ENCODE data around the gene ERGIC3. TPM values are rescaled to one million over a fixed set of nuclear protein-coding genes. Genes with fewer than 3 reads are reported as not detected.

Gene ERGIC3
- polyA plus RNA-seq, 1 experiment = 917 TPM

DNA sequence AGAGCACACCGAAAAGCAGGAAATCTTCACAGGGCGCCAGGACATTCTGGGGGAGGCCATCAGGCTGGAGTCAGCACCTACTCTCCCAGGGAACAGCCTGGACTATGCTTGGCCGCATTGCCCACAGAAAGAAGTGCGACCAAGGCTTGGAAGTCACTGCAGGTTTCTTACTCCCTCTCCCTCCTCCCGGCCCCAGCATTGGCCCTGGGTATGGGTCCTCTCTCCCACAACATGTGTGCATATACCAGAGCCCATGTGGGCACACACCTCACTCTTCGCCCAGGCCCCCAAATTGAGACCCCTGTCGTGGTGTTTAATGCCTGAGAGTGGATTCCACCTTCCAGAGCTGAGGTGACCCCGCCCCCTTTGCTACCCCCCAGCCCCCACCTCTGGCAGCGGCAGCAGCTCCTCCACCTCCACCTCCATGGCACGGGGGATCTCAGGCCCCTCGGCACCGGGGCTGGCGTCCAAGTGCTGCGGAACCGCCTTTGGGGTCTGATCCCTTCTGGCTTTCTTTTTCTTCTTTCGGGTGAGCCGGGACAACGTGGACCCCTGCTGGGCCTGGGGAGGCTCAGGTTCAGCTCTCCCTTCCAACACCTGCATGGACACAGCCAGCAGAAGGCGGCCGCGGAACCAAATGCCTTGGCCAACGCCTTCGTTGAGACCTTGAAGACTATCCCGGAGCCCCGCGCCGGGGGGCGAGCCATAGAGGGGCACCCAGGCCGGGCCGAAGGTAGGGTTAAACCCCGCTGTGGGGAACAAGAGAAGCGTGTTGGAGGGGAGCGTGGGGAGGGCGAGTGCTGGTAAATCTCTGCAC is 58.5 kb downstream of the ERGIC3 start:
- Histone ChIP-seq H3K4me3 (ENCODE audit: low read depth, low read length) (no peak overlapping the region; the same call in 1 of the 2 replicates), H3K36me3 (ENCODE audit: control insufficient read depth, insufficient read depth, low read length) (no peaks in the 10 kb centered on the region), H3K27me3 (ENCODE audit: control insufficient read depth, insufficient read depth, low read length) (peaks cover 12% of the 10 kb centered on the region)
- POLR2A ChIA-PET = no interaction called here
- CTCF ChIA-PET = interaction anchor here (0.9 to 1.7 kb wide), 3 partner anchors 9 to 18 kb away, joined by 3 to 6 read pairs (median 4); no protein-coding TSS in a partner anchor
- TF ChIP-seq, protein P1, sequence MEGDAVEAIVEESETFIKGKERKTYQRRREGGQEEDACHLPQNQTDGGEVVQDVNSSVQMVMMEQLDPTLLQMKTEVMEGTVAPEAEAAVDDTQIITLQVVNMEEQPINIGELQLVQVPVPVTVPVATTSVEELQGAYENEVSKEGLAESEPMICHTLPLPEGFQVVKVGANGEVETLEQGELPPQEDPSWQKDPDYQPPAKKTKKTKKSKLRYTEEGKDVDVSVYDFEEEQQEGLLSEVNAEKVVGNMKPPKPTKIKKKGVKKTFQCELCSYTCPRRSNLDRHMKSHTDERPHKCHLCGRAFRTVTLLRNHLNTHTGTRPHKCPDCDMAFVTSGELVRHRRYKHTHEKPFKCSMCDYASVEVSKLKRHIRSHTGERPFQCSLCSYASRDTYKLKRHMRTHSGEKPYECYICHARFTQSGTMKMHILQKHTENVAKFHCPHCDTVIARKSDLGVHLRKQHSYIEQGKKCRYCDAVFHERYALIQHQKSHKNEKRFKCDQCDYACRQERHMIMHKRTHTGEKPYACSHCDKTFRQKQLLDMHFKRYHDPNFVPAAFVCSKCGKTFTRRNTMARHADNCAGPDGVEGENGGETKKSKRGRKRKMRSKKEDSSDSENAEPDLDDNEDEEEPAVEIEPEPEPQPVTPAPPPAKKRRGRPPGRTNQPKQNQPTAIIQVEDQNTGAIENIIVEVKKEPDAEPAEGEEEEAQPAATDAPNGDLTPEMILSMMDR (IDR thresholded peaks at IDR 0.05; ENCODE audit: insufficient read depth, low read depth, low read length) = no peak
- DNase-seq (ENCODE audit: low read depth) = no peak

DNA sequence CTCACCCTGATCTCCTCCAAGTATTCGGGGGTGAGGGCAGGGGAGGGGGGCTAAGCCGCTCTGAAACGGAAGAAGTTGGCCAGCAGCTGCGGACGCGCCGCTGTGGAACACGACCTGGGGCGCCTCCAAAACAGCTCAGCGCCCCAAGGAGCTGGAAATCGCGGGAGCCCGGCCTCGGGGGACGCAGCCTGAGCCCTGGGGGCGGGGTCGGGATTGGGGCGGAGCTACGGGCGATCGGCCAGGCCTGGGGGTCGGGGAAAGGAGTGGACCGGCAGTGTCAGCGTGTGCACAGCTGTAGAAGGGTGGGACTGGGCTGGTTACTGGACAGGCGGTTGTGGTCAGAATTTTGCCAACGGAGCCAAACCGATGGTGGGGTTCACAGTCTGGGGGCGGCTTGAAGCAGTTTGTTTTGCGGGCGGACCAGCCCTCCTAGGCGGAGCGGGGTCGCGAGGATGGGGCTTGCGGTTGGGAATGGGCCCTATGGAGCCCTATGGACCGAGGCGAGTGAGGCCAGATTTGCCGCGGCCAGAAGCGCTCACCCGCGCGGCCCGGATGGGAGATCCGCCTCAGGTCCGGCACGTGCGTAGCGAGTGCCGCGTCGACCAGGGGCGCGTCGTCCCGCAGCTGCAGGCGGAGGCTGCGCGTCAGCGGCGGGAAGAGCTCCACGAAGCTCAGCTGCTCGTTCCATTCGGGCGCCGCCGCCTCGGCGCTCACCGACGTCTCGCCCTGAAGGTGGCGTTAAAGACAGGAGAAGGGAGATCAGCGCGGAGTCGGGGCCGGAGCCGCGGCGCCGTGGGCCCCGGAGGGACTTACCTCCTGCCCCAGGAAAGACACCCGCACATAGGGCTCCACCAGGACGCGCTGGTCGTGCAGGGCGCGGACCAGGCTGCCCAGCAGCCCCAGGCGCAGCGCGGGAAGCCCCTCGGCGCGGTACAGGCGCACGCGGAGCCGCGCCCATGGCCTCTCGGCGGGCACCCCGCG is 59.4 kb downstream of the ERGIC3 start:
- TF ChIP-seq, protein P1 (IDR thresholded peaks at IDR 0.05; ENCODE audit: insufficient read depth, low read depth, low read length) = peak; percentile 46
- Histone ChIP-seq H3K4me3 (ENCODE audit: low read depth, low read length) (peak overlapping the region; percentile 30), H3K36me3 (ENCODE audit: control insufficient read depth, insufficient read depth, low read length) (no peaks in the 10 kb centered on the region), H3K27me3 (ENCODE audit: control insufficient read depth, insufficient read depth, low read length) (peaks cover 12% of the 10 kb centered on the region)
- POLR2A ChIA-PET = no interaction called here
- no peak for DNase-seq (ENCODE audit: low read depth)
- CTCF ChIA-PET = interaction anchor here (0.9 to 1.7 kb wide), 4 partner anchors 8 to 135 kb away, joined by 3 to 6 read pairs (median 4); no protein-coding TSS in a partner anchor

DNA sequence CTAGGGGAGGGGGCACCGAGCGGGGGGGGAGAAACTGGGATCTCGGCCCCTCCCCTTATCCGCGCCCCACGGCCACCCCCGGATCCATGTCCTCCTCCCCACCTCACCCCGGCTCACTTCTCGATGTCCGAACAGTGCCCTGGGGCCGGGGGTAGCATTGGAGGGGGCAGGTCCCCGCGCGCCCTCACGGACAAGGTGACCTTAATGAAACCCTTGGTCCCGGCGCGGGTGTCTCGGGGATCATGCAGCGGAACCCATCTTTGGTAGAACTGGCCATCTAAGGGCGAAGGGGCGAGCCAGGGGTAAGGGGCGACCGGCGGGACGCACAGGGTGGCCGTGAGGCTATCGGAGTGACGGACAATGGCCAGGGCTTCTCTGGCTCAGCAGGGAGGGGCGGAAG is 60.1 kb downstream of the ERGIC3 start:
- POLR2A ChIA-PET = no interaction called here
- Histone ChIP-seq H3K27me3 (ENCODE audit: control insufficient read depth, insufficient read depth, low read length) (peaks cover 12% of the 10 kb centered on the region), H3K36me3 (ENCODE audit: control insufficient read depth, insufficient read depth, low read length) (no peaks in the 10 kb centered on the region), H3K4me3 (ENCODE audit: low read depth, low read length) (peak overlapping the region; percentile 30)
- CTCF ChIA-PET = interaction anchor here (1.0 to 1.7 kb wide), 2 partner anchors 17 to 136 kb away, joined by 4 to 6 read pairs; no protein-coding TSS in a partner anchor
- DNase-seq (ENCODE audit: low read depth) = no peak
- TF ChIP-seq, protein P1 (IDR thresholded peaks at IDR 0.05; ENCODE audit: insufficient read depth, low read depth, low read length) = no peak

DNA sequence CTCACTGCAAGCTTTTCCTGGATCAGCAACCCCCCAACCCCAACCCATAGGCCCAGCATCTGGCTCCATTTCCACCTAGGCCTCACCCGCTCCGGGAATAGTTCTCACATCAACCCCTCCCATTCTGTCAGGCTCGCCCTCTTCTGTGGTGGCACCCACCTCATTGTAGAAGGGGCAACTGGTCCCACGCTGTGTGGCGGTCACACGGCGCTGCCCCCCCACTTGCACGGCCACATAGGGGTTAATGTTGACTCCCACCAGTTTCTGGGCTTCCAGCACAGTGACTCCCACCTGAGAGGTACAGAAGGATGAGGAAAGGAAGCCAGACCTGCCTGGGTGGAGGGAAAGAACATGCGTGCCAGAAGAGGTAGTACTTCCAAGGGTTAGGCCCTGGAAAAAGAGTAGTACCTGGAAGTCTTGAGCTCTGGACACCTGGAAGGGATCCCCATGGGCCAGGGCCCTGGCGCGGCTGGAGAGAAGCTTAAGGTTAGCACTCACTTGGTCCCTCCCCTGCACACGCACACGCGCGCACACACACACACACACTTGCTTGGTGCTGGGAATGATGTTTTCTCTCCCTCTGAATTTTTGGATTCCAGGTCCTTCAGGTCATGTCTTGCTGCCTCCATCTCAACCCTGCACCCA is 61.1 kb downstream of the ERGIC3 start:
- DNase-seq (ENCODE audit: low read depth) = no peak
- no peak overlapping the region for H3K4me3 ChIP-seq (ENCODE audit: low read depth, low read length)
- H3K36me3 ChIP-seq (ENCODE audit: control insufficient read depth, insufficient read depth, low read length) = no peaks in the 10 kb centered on the region
- H3K27me3 ChIP-seq (ENCODE audit: control insufficient read depth, insufficient read depth, low read length) = peaks cover 9% of the 10 kb centered on the region
- CTCF ChIA-PET = interaction anchor here (3.0 kb wide), 1 partner anchor 11 kb away, joined by 9 read pairs; no protein-coding TSS in a partner anchor
- POLR2A ChIA-PET = no interaction called here
- TF ChIP-seq, protein P1 (IDR thresholded peaks at IDR 0.05; ENCODE audit: insufficient read depth, low read depth, low read length) = no peak
